Lower leg skin (tissue), 3 donors: ENCODE measurements around the gene SAMD10.

ENCODE experiments used
- POLR2A ChIP-seq, 2 donors: fragments of 450-650 bp; IDR thresholded peaks; one replicate each; pipeline ENCODE4 v1.6.1; 2016 to 2017; ENCODE audit warnings: antibody characterized with exemption in 2 of 2, mild to moderate bottlenecking in 1 of 2, moderate library complexity in 1 of 2
- TF ChIP-seq, protein P1 (sequence below), 3 donors: fragments of 450-650 bp; IDR thresholded peaks; one replicate each; pipeline ENCODE4 v1.5.1; 2016; ENCODE audit warnings: antibody characterized with exemption in 3 of 3, mild to moderate bottlenecking in 3 of 3, moderate library complexity in 2 of 3

DNA sequence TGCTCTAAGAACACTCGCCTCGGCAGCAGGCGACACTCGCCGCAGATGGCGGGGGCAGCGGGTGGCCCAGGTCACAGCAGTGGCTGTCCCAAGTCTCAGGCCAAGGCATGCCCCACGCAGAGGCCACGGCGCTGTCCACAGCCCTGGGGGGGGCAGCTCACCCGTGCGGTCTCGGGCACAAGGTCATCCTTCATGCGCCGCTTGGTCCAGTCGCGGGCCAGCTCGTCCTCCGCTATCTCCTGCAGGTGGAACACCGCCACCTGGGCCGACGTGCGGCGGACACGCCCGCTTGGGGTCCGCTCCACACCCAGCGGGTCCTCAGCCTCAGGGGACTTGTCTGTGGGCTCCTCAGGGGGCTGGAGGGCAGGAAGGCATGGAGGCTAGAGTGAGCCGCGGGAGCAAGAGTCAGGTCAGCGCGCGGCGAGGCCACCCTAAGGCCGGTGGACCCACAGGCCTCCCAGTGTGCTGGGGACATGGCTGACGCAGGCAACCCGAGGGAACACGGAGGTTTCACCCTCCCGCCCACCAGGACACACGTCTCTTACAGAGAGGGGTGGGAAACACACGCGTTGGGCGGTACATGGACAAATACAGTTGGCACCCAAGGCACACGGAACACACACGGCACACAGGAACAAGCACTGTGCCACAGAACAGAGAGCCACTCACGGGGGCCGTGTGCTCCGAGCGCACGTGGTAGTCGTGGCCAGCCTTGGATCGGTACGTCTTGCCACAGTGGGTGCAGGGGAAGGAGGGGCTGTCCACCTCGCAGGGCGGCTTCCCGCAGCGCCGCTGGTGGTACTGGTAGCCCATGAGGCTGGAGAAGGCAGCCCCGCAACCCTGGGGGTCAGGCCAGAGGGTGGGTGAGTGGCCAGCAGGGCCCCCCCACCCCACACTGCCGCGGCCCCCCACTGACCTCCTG lies 16.8 kb downstream of the SAMD10 start:
- TF ChIP-seq, protein P1, sequence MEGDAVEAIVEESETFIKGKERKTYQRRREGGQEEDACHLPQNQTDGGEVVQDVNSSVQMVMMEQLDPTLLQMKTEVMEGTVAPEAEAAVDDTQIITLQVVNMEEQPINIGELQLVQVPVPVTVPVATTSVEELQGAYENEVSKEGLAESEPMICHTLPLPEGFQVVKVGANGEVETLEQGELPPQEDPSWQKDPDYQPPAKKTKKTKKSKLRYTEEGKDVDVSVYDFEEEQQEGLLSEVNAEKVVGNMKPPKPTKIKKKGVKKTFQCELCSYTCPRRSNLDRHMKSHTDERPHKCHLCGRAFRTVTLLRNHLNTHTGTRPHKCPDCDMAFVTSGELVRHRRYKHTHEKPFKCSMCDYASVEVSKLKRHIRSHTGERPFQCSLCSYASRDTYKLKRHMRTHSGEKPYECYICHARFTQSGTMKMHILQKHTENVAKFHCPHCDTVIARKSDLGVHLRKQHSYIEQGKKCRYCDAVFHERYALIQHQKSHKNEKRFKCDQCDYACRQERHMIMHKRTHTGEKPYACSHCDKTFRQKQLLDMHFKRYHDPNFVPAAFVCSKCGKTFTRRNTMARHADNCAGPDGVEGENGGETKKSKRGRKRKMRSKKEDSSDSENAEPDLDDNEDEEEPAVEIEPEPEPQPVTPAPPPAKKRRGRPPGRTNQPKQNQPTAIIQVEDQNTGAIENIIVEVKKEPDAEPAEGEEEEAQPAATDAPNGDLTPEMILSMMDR (IDR thresholded peaks at IDR 0.05), result no peak
- no peak for TF ChIP-seq POLR2A (IDR thresholded peaks at IDR 0.05)
